Endothelial cell of umbilical vein (primary cell): ENCODE measurements around the gene STAB2. TPM values are rescaled to one million over a fixed set of nuclear protein-coding genes. Genes with fewer than 3 reads are reported as not detected.

Experiments
- BruUV-seq: library from RNA; stranded (reverse); fragments of 400-500 nt; replicated peaks from 2 replicates; lab custom pipeline; 2021; lab: Mats Ljungman, UMichigan
- CTCF ChIA-PET: fragments of 300-600, 350-600 bp; sonication (Branson Sonifier 250); formaldehyde crosslinking; loops from one replicate; lab custom pipeline; 2021; ENCODE audit warnings: antibody characterized with exemption, inconsistent platforms; lab: Charles Lee
- POLR2A ChIA-PET: fragments of 300-600, 350-600 bp; sonication (Branson Sonifier 250); formaldehyde crosslinking; loops from one replicate; lab custom pipeline; 2021; ENCODE audit warnings: antibody characterized with exemption, inconsistent platforms; lab: Charles Lee
- DNase-seq: peaks from one replicate; pipeline ENCODE4 v3.0.0-alpha.2; 2011; ENCODE audit warnings: low read depth, low spot score
- FAIRE-seq: peaks from 2 replicates; lab custom pipeline; 2011; peaks lifted over from hg19 to GRCh38; lab: Jason Lieb, UNC
- H2AFZ ChIP-seq: 2 replicates; pipeline ENCODE4 v1.6.0; 2012; ENCODE audit warnings: low read depth, low read length, control low read depth, inconsistent platforms
- H3K27ac ChIP-seq: 2 replicates; pipeline ENCODE4 v1.5.1; 2011; ENCODE audit warnings: low read depth, mild to moderate bottlenecking, control low read depth, low read length, moderate library complexity; ENCODE audit not compliant: insufficient read depth
- H3K27me3 ChIP-seq, 2 experiments: 2 replicates each; pipeline versions ENCODE4 v1.6.0 to v1.6.1; 2011; ENCODE audit warnings: low read length in 2 of 2, mixed read lengths in 1 of 2; ENCODE audit not compliant: control insufficient read depth in 2 of 2, insufficient read depth in 2 of 2
- H3K36me3 ChIP-seq, 2 experiments: 2 replicates in 1 of 2; 3 replicates in 1 of 2; pipeline ENCODE4 v1.5.1; 2011; ENCODE audit warnings: low read length in 2 of 2, mild to moderate bottlenecking in 1 of 2, moderate library complexity in 1 of 2; ENCODE audit not compliant: control insufficient read depth in 2 of 2, insufficient read depth in 2 of 2; ENCODE audit errors: extremely low read depth in 1 of 2
- H3K4me1 ChIP-seq: 3 replicates; pipeline ENCODE4 v1.5.1; 2011; ENCODE audit warnings: mild to moderate bottlenecking, low read length; ENCODE audit not compliant: control insufficient read depth, insufficient read depth; ENCODE audit errors: extremely low read depth
- H3K4me2 ChIP-seq: 2 replicates; pipeline ENCODE4 v1.6.1; 2011; ENCODE audit warnings: low read length, control low read depth, mixed read lengths; ENCODE audit not compliant: insufficient read depth
- H3K4me3 ChIP-seq, 3 experiments: fragments of 200-600 bp in 1 of 3; sonication (generic), shearing (Covaris generic) in 1 of 3; replicated peaks in 1 of 3; 2 replicates each; pipeline ENCODE4 v1.5.1; 2011 to 2016; ENCODE audit warnings: control low read depth in 3 of 3, low read length in 3 of 3, mild to moderate bottlenecking in 2 of 3, inconsistent platforms in 1 of 3, low read depth in 1 of 3, moderate library complexity in 1 of 3; ENCODE audit not compliant: insufficient read depth in 1 of 3
- H3K79me2 ChIP-seq: 2 replicates; pipeline ENCODE4 v1.6.0; 2012; ENCODE audit warnings: low read length, inconsistent platforms; ENCODE audit not compliant: control insufficient read depth, insufficient read depth
- H3K9ac ChIP-seq: replicated peaks from 2 replicates; pipeline ENCODE3; 2011; ENCODE audit warnings: low read length, control low read depth; ENCODE audit not compliant: insufficient read depth; ENCODE audit errors: extremely low read depth
- H3K9me1 ChIP-seq: replicated peaks from 3 replicates; pipeline ENCODE4 v1.6.0; 2011; ENCODE audit warnings: mild to moderate bottlenecking, low read length; ENCODE audit not compliant: control insufficient read depth, insufficient read depth; ENCODE audit errors: extremely low read depth
- H3K9me3 ChIP-seq: replicated peaks from 2 replicates; pipeline ENCODE4 v1.5.1; 2012; ENCODE audit warnings: low read length, inconsistent platforms; ENCODE audit not compliant: control insufficient read depth, insufficient read depth
- H4K20me1 ChIP-seq: replicated peaks from 2 replicates; pipeline ENCODE3; 2011; ENCODE audit warnings: mild to moderate bottlenecking, low read length; ENCODE audit not compliant: control insufficient read depth, insufficient read depth; ENCODE audit errors: extremely low read depth
- CTCF ChIP-seq, 2 donors: IDR thresholded peaks; 1 replicate in 1 of 2; 2 replicates in 1 of 2; pipeline ENCODE4 v1.5.1; 2011; ENCODE audit warnings: low read length in 2 of 2, mild to moderate bottlenecking in 2 of 2, moderate library complexity in 2 of 2, control low read depth in 1 of 2, inconsistent platforms in 1 of 2, low read depth in 1 of 2; ENCODE audit not compliant: insufficient read depth in 1 of 2; ENCODE audit errors: extremely low read depth in 1 of 2
- EZH2 ChIP-seq: IDR thresholded peaks from 2 replicates; pipeline ENCODE4 v1.6.1; 2012; ENCODE audit warnings: borderline replicate concordance, low read depth, mild to moderate bottlenecking, moderate library complexity, low read length, inconsistent platforms; ENCODE audit not compliant: severe bottlenecking
- GATA2 ChIP-seq: IDR thresholded peaks from 2 replicates; pipeline ENCODE4 v1.7.0; 2011; ENCODE audit warnings: low read depth, mild to moderate bottlenecking, moderate library complexity, mixed read lengths, low read length; ENCODE audit not compliant: insufficient read length, insufficient read depth
- JUN ChIP-seq: IDR thresholded peaks from 2 replicates; pipeline ENCODE4 v1.6.1; 2011; ENCODE audit warnings: borderline replicate concordance, low read depth; ENCODE audit not compliant: insufficient read length, insufficient read depth
- MAX ChIP-seq: IDR thresholded peaks from 2 replicates; pipeline ENCODE4 v1.6.1; 2011; ENCODE audit not compliant: insufficient read depth, insufficient read length
- MYC ChIP-seq: IDR thresholded peaks from one replicate; pipeline ENCODE4 v1.6.1; 2011; ENCODE audit warnings: mild to moderate bottlenecking, low read depth, low read length
- POLR2A ChIP-seq: IDR thresholded peaks from 2 replicates; pipeline ENCODE4 v1.6.1; 2012; ENCODE audit warnings: low read depth, mild to moderate bottlenecking, control low read depth, low read length
- POLR2AphosphoS5 ChIP-seq: IDR thresholded peaks from 2 replicates; pipeline ENCODE4 v1.6.1; 2012; ENCODE audit warnings: low read depth, mild to moderate bottlenecking, control low read depth, low read length, moderate library complexity; ENCODE audit not compliant: insufficient read depth
- dilution Hi-C: fragments of 300-500 bp; cut with MboI; formaldehyde crosslinking; loops from one replicate; pipeline ENCODE4 v1.15.0; 2019; ENCODE audit warnings: low sequenced_read_pairs; ENCODE audit not compliant: extremely low pct_ligation_motif_present
- intact Hi-C: fragments of 100-400 bp; cut with micrococcal nuclease; formaldehyde crosslinking; loops from one replicate; pipeline ENCODE4 v1.10.0; 2022
- polyA plus RNA-seq, 4 experiments: library from polyadenylated mRNA; depleted of rRNA in 3 of 4; stranded (reverse) in 3 of 4; unstranded in 1 of 4; fragments of >200 nt; gene quantifications; 2 replicates each; pipeline versions ENCODE4 v1.2.1 to v1.2.3, GENCODE V29; 2011 to 2012; ENCODE audit warnings: missing spikeins in 1 of 4
- total RNA-seq: library from RNA; stranded (reverse); gene quantifications from 2 replicates; pipeline ENCODE4 v1.2.3, GENCODE V29; 2021

Gene STAB2
- total and polyA plus RNA-seq, 2 donors (not counting 3 experiments of a cell fraction or from before 2014, with no cell fraction given): 0.01 TPM; not detected in 1

- H3K79me2 ChIP-seq: no peaks in the 10 kb centered on the region
- CTCF ChIA-PET: no interaction called here
- no peak overlapping the region for H3K9ac ChIP-seq
- H3K4me1 ChIP-seq: no peaks in the 10 kb centered on the region
- DNase-seq (no peak), FAIRE-seq (no peak)
- BruUV-seq: no TSS peak
- no peaks in the 10 kb centered on the region for H3K9me3 ChIP-seq
- dilution Hi-C loops (no loop called here), intact Hi-C loops (no loop called here)
- no peaks in the 10 kb centered on the region for H3K27me3 ChIP-seq
- H3K4me3 ChIP-seq: no peak overlapping the region
- TF ChIP-seq JUN (no peak), POLR2A (no peak), GATA2 (no peak), EZH2 (no peak), CTCF (IDR thresholded peaks at IDR 0.05; ENCODE audit: extremely low read depth in 1 of 2, insufficient read depth in 1 of 2, low read depth in 1 of 2, low read length in 2 of 2) (no peak), MYC (no peak), MAX (no peak), POLR2AphosphoS5 (no peak)
- no peak overlapping the region for H3K4me2 ChIP-seq
- H3K36me3 ChIP-seq: no peaks in the 10 kb centered on the region
- POLR2A ChIA-PET: no interaction called here
- no peaks in the 10 kb centered on the region for H4K20me1 ChIP-seq
- no peak overlapping the region for H3K27ac ChIP-seq
- H3K9me1 ChIP-seq: no peaks in the 10 kb centered on the region
- H2AFZ ChIP-seq: no peak overlapping the region
Observed at GRCh38 chr12:103540319-103540718, 46.8 kb upstream of the STAB2 start.
